PC-9 (cell line): ENCODE measurements around the gene TIGD1. TPM values are rescaled to one million over a fixed set of nuclear protein-coding genes. Genes with fewer than 3 reads are reported as not detected.

Source experiments
- BruUV-seq: library from RNA; stranded (reverse); fragments of 400-500 nt; replicated peaks from 2 replicates; lab custom pipeline; 2021; lab: Mats Ljungman, UMichigan
- CTCF ChIA-PET: fragments of 300-600 bp; sonication (Branson Sonifier 250); formaldehyde crosslinking; loops from one replicate; lab custom pipeline; 2022; ENCODE audit warnings: antibody characterized with exemption; lab: Charles Lee
- POLR2A ChIA-PET: fragments of 300-600 bp; sonication (Branson Sonifier 250); formaldehyde crosslinking; loops from one replicate; lab custom pipeline; 2022; ENCODE audit warnings: antibody characterized with exemption; ENCODE audit not compliant: unreplicated experiment; lab: Charles Lee
- DNase-seq, 2 experiments: peaks; one replicate each; pipeline versions ENCODE4 v3.0.0 to v3.0.0-alpha.2; 2015 to 2022; ENCODE audit warnings: mixed read lengths in 1 of 2
- H2AFZ ChIP-seq: fragments of 200-600 bp; sonication (generic); 2 replicates; pipeline ENCODE4 v1.8.1; 2017; ENCODE audit warnings: antibody characterized with exemption
- H3F3A ChIP-seq: fragments of 200-600 bp; sonication (generic); 2 replicates; pipeline ENCODE4 v1.8.1; 2017; ENCODE audit warnings: antibody characterized with exemption, mild to moderate bottlenecking, low read depth; ENCODE audit not compliant: insufficient read depth
- H3K27ac ChIP-seq: fragments of 200-600 bp; sonication (generic); 2 replicates; pipeline ENCODE4 v1.6.1; 2016; ENCODE audit warnings: mixed run types
- H3K27me3 ChIP-seq: fragments of 200-600 bp; sonication (generic); 2 replicates; pipeline ENCODE4 v1.6.1; 2016; ENCODE audit warnings: low read depth, mixed run types; ENCODE audit not compliant: insufficient read depth
- H3K36me3 ChIP-seq: fragments of 200-600 bp; sonication (generic); 2 replicates; pipeline ENCODE4 v1.6.1; 2016; ENCODE audit warnings: low read depth, mixed run types
- H3K4me1 ChIP-seq: fragments of 200-600 bp; sonication (generic); replicated peaks from 2 replicates; pipeline ENCODE4 v1.6.1; 2016; ENCODE audit warnings: mixed run types; ENCODE audit not compliant: insufficient read depth
- H3K4me2 ChIP-seq: fragments of 200-600 bp; sonication (generic); 2 replicates; pipeline ENCODE4 v1.6.1; 2017; ENCODE audit warnings: mixed run types
- H3K4me3 ChIP-seq: fragments of 200-600 bp; sonication (generic); 2 replicates; pipeline ENCODE4 v1.6.1; 2016; ENCODE audit warnings: mixed run types
- H3K79me2 ChIP-seq: fragments of 200-600 bp; sonication (generic); 2 replicates; pipeline ENCODE4 v1.6.1; 2017; ENCODE audit warnings: low read depth, mixed run types
- H3K9me2 ChIP-seq: fragments of 200-600 bp; sonication (generic); 2 replicates; pipeline ENCODE4 v1.8.1; 2017; ENCODE audit warnings: mild to moderate bottlenecking; ENCODE audit not compliant: insufficient read depth
- H3K9me3 ChIP-seq: fragments of 200-600 bp; sonication (generic); 2 replicates; pipeline ENCODE4 v1.8.1; 2016; ENCODE audit warnings: low read depth; ENCODE audit not compliant: insufficient read depth
- H4K20me1 ChIP-seq: fragments of 200-600 bp; sonication (generic); 2 replicates; pipeline ENCODE4 v1.8.1; 2017; ENCODE audit not compliant: insufficient read depth
- CTCF ChIP-seq: fragments of 200-600 bp; sonication (generic); conservative IDR thresholded peaks from 2 replicates; pipeline ENCODE4 v1.6.1; 2017; ENCODE audit warnings: mixed run types, antibody characterized with exemption, mild to moderate bottlenecking, moderate library complexity
- EZH2 ChIP-seq: fragments of 200-600 bp; sonication (generic); IDR thresholded peaks from 2 replicates; pipeline ENCODE4 v1.8.0; 2017; ENCODE audit warnings: antibody characterized with exemption, low read depth
- intact Hi-C: fragments of 100-400 bp; cut with micrococcal nuclease; formaldehyde crosslinking; loops from one replicate; pipeline ENCODE4 v1.10.0; 2022; ENCODE audit not compliant: unreplicated experiment
- total RNA-seq: library from RNA; stranded (reverse); gene quantifications from 2 replicates; pipeline ENCODE4 v1.2.3, GENCODE V29; 2021

Gene TIGD1
- total RNA-seq, 1 experiment from 2014 or later: 12.7 TPM

GRCh38 chr2:232543491-232543890 lies 6.9 kb downstream of the TIGD1 start:
- H3K27ac ChIP-seq: no peak overlapping the region
- peaks cover 20% of the 10 kb centered on the region for H3K79me2 ChIP-seq
- H3K4me3 ChIP-seq: no peak overlapping the region
- H3K27me3 ChIP-seq: no peaks in the 10 kb centered on the region
- peaks cover 3% of the 10 kb centered on the region; the same call in 1 of the 2 replicates for H3K36me3 ChIP-seq
- TF ChIP-seq CTCF (no peak), EZH2 (no peak)
- DNase-seq: no peak
- no peaks in the 10 kb centered on the region for H3K9me2 ChIP-seq
- no peak overlapping the region for H2AFZ ChIP-seq
- H3K4me1 ChIP-seq: no peaks in the 10 kb centered on the region
- ChIA-PET CTCF (no interaction called here), POLR2A (no interaction called here)
- no TSS peak for BruUV-seq
- no peaks in the 10 kb centered on the region for H3K9me3 ChIP-seq
- H4K20me1 ChIP-seq: no peaks in the 10 kb centered on the region
- intact Hi-C loops: no loop called here
- no peaks in the 10 kb centered on the region for H3F3A ChIP-seq
- H3K4me2 ChIP-seq: no peak overlapping the region

DNA sequence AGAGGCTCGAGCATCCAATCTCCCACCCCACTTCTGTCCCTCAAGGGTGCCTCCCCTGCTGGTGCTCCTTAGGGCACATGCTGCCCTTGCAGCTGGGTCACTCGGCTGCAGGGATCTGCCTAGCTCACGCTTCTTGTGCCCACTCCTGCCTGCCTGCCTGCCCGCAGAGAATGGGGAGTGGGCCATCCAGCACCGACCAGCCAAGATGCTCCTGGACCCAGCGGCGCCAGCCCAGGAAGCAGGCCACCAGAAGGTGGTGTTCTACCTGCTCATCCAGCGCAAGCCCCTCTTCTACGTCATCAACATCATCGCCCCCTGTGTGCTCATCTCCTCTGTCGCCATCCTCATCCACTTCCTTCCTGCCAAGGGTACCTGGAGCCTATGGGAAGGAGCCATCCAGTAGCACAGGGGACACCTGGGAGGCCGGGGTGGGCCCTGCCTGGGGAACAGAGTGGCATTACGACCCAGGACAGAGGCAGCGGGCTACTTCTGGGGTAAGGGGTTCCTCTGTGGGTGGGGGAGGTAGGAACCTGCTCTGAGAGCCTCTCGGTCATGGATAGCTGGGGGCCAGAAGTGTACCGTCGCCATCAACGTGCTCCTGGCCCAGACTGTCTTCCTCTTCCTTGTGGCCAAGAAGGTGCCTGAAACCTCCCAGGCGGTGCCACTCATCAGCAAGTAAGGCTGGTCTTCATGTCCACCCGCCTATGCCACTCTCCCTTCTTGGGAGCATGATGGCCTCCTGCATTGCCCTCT lies 7.5 kb downstream of the TIGD1 start:
- intact Hi-C loops: no loop called here
- BruUV-seq: no TSS peak

GRCh38 chr2:232541961-232542714 lies 8.2 kb downstream of the TIGD1 start:
- H3K4me1 ChIP-seq: no peaks in the 10 kb centered on the region
- H3K79me2 ChIP-seq: peaks cover 8% of the 10 kb centered on the region; the same call in 1 of the 2 replicates
- no peaks in the 10 kb centered on the region for H3K27me3 ChIP-seq
- TF ChIP-seq EZH2: no peak
- TF ChIP-seq CTCF: no peak
- CTCF ChIA-PET: no interaction called here
- H3K4me2 ChIP-seq: no peak overlapping the region
- intact Hi-C loops: no loop called here
- DNase-seq: no peak
- H3K9me3 ChIP-seq: no peaks in the 10 kb centered on the region
- peaks cover under 1% of the 10 kb centered on the region; the same call in 1 of the 2 replicates for H3K36me3 ChIP-seq
- H2AFZ ChIP-seq: no peak overlapping the region
- no peaks in the 10 kb centered on the region for H3K9me2 ChIP-seq
- H3K4me3 ChIP-seq: no peak overlapping the region
- H4K20me1 ChIP-seq: no peaks in the 10 kb centered on the region
- POLR2A ChIA-PET: interaction anchor here (0.6 kb wide), 1 partner anchor 199 kb away, joined by 15 read pairs; no protein-coding TSS in a partner anchor
- H3K27ac ChIP-seq: no peak overlapping the region
- no peaks in the 10 kb centered on the region for H3F3A ChIP-seq
- no TSS peak for BruUV-seq

More for the DNA sequence above, 7.5 kb downstream of the TIGD1 start:
- H3K9me2 ChIP-seq: no peaks in the 10 kb centered on the region
- no peaks in the 10 kb centered on the region for H4K20me1 ChIP-seq
- H3K36me3 ChIP-seq: peaks cover 3% of the 10 kb centered on the region; the same call in 1 of the 2 replicates
- H3F3A ChIP-seq: no peaks in the 10 kb centered on the region
- ChIA-PET CTCF (no interaction called here), POLR2A (interaction anchor here (0.6 kb wide), 1 partner anchor 199 kb away, joined by 15 read pairs; no protein-coding TSS in a partner anchor)
- no peak overlapping the region for H3K4me2 ChIP-seq
- no peaks in the 10 kb centered on the region for H3K4me1 ChIP-seq
- no peak overlapping the region for H3K4me3 ChIP-seq
- no peak overlapping the region for H2AFZ ChIP-seq
- H3K79me2 ChIP-seq: peaks cover 16% of the 10 kb centered on the region; the same call in 1 of the 2 replicates
- no peak for DNase-seq
- H3K27me3 ChIP-seq: no peaks in the 10 kb centered on the region
- TF ChIP-seq EZH2: no peak
- no peak overlapping the region for H3K27ac ChIP-seq
- no peaks in the 10 kb centered on the region for H3K9me3 ChIP-seq
